DND-41 (cell line): ENCODE data around the gene SETDB1.
"Not testable (repeated sequence)": the region's sequence is repeated elsewhere in the genome, so short reads cannot be mapped to it uniquely, and the experiment has no call there.

Experiments used
- ATAC-seq: fragments of 200-7000 bp; cut with Tn5 transposase; 3 replicates; pipeline ENCODE4 v1.9.1; 2021; ENCODE audit warnings: low read depth; ENCODE audit not compliant: insufficient read depth
- DNase-seq: peaks from one replicate; pipeline ENCODE4 v3.0.0-alpha.2; 2020
- H2AFZ ChIP-seq: 2 replicates; pipeline ENCODE4 v1.6.0; 2012; ENCODE audit warnings: low read depth, low read length
- H3K27ac ChIP-seq: 2 replicates; pipeline ENCODE4 v1.5.1; 2012; ENCODE audit warnings: low read length, inconsistent platforms
- H3K27me3 ChIP-seq: fragments of 200-600 bp; sonication (generic); 2 replicates; pipeline ENCODE4 v1.6.0; 2012; ENCODE audit warnings: low read length, mild to moderate bottlenecking, inconsistent platforms; ENCODE audit not compliant: insufficient read depth, poor library complexity
- H3K36me3 ChIP-seq: 2 replicates; pipeline ENCODE4 v1.5.1; 2012; ENCODE audit warnings: low read length, inconsistent platforms; ENCODE audit not compliant: insufficient read depth
- H3K4me1 ChIP-seq: 2 replicates; pipeline ENCODE4 v1.5.1; 2012; ENCODE audit warnings: mild to moderate bottlenecking, low read length; ENCODE audit not compliant: insufficient read depth
- H3K4me2 ChIP-seq: 2 replicates; pipeline ENCODE4 v1.6.0; 2012; ENCODE audit warnings: mild to moderate bottlenecking, moderate library complexity, low read length, inconsistent platforms; ENCODE audit not compliant: insufficient read depth
- H3K4me3 ChIP-seq, 2 experiments: fragments of 200-600 bp in 1 of 2; shearing (Covaris generic) in 1 of 2; 2 replicates each; pipeline ENCODE4 v1.5.1; 2012 to 2016; ENCODE audit warnings: inconsistent platforms in 2 of 2, low read length in 2 of 2, mild to moderate bottlenecking in 2 of 2, low read depth in 1 of 2, moderate library complexity in 1 of 2
- H3K79me2 ChIP-seq: 2 replicates; pipeline ENCODE4 v1.6.0; 2012; ENCODE audit warnings: low read length, inconsistent platforms; ENCODE audit not compliant: insufficient read depth
- H3K9ac ChIP-seq: 2 replicates; pipeline ENCODE4 v1.6.0; 2012; ENCODE audit warnings: low read depth, mild to moderate bottlenecking, inconsistent platforms, low read length, moderate library complexity
- H3K9me3 ChIP-seq: 2 replicates; pipeline ENCODE4 v1.5.1; 2012; ENCODE audit warnings: low read length, moderate library complexity, mild to moderate bottlenecking, inconsistent platforms; ENCODE audit not compliant: insufficient read depth, severe bottlenecking
- H4K20me1 ChIP-seq: 2 replicates; pipeline ENCODE4 v1.6.0; 2012; ENCODE audit warnings: low read length; ENCODE audit not compliant: insufficient read depth
- EZH2 ChIP-seq: IDR thresholded peaks from 3 replicates; pipeline ENCODE4 v1.6.1; 2012; ENCODE audit warnings: borderline replicate concordance, low read depth, mild to moderate bottlenecking, moderate library complexity, low read length, inconsistent platforms; ENCODE audit not compliant: severe bottlenecking
- TF ChIP-seq, protein P1 (sequence below): IDR thresholded peaks from 2 replicates; pipeline ENCODE4 v1.5.1; 2012; ENCODE audit warnings: borderline replicate concordance, low read length, moderate library complexity, mild to moderate bottlenecking; ENCODE audit not compliant: poor library complexity, severe bottlenecking; ENCODE audit errors: extremely low read depth

SETDB1 gene

DNA sequence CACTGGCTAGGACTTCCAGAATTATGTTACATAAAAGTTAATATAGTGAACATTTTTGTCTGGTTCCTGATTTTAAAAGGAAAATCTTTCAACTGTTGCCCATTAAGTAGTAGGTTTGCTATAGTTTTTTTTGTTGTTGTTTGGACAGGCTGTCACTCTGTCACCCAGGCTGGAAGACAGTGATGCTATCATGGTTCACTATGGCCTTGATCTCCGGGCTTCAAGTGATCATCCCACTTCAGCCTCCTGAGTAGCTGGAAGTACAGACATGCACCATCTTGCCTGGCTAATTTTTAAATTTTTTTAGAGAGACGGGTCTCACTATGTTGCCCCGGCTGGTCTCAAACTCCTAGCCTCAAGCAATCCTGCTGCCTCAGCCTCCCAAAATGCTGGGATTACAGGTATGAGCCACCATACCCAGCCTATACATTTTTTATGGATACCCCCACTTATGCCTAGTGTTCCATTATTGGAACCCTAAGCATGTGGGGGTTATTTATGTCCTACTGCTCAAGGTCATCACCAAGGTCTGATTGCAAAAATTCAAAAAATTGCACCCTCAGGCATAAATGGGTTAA is 32.7 kb upstream of the SETDB1 start:
- Histone ChIP-seq H3K27me3 (peaks cover 4% of the 10 kb centered on the region), H3K9me3 (no peaks in the 10 kb centered on the region), H3K4me3 (no peak overlapping the region), H2AFZ (no peak overlapping the region), H3K9ac (no peak overlapping the region), H3K79me2 (no peaks in the 10 kb centered on the region), H3K4me2 (no peak overlapping the region), H3K27ac (no peak overlapping the region), H3K4me1 (peaks cover 6% of the 10 kb centered on the region), H3K36me3 (no peaks in the 10 kb centered on the region), H4K20me1 (no peaks in the 10 kb centered on the region)
- TF ChIP-seq, protein P1, sequence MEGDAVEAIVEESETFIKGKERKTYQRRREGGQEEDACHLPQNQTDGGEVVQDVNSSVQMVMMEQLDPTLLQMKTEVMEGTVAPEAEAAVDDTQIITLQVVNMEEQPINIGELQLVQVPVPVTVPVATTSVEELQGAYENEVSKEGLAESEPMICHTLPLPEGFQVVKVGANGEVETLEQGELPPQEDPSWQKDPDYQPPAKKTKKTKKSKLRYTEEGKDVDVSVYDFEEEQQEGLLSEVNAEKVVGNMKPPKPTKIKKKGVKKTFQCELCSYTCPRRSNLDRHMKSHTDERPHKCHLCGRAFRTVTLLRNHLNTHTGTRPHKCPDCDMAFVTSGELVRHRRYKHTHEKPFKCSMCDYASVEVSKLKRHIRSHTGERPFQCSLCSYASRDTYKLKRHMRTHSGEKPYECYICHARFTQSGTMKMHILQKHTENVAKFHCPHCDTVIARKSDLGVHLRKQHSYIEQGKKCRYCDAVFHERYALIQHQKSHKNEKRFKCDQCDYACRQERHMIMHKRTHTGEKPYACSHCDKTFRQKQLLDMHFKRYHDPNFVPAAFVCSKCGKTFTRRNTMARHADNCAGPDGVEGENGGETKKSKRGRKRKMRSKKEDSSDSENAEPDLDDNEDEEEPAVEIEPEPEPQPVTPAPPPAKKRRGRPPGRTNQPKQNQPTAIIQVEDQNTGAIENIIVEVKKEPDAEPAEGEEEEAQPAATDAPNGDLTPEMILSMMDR, result no peak
- no peak for TF ChIP-seq EZH2
- ATAC-seq (no peak), DNase-seq (no peak)

DNA sequence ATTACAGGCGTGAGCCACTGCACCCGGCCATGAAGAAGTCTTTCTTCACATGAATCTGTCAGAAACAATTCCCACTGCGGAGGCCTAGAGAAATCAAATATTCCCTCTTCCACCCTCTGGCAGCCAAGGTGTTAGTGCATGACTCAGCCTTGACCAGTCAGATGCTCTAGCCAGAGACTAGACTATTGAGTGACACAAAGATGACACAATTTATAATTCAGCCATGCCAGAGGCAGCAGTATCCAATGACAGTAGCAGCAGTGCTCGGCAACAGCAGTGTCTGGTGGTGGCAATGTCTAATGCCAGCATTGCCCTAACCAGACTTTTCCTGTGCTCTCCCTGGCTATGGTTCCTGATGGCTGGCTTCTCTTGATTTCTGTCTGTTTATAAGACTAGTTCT is 30.5 kb upstream of the SETDB1 start:
- H3K9me3 ChIP-seq, result no peaks in the 10 kb centered on the region
- H3K27ac ChIP-seq, result no peak overlapping the region
- H3K9ac ChIP-seq, result no peak overlapping the region
- no peaks in the 10 kb centered on the region for H3K79me2 ChIP-seq
- no peak for DNase-seq
- peaks cover 4% of the 10 kb centered on the region for H3K27me3 ChIP-seq
- H3K4me3 ChIP-seq, result no peak overlapping the region
- no peak overlapping the region for H3K4me2 ChIP-seq
- no peak for TF ChIP-seq EZH2
- TF ChIP-seq, protein P1, result no peak
- H2AFZ ChIP-seq, result no peak overlapping the region
- H3K4me1 ChIP-seq, result no peaks in the 10 kb centered on the region
- H3K36me3 ChIP-seq, result no peaks in the 10 kb centered on the region
- H4K20me1 ChIP-seq, result no peaks in the 10 kb centered on the region
- no peak for ATAC-seq

DNA sequence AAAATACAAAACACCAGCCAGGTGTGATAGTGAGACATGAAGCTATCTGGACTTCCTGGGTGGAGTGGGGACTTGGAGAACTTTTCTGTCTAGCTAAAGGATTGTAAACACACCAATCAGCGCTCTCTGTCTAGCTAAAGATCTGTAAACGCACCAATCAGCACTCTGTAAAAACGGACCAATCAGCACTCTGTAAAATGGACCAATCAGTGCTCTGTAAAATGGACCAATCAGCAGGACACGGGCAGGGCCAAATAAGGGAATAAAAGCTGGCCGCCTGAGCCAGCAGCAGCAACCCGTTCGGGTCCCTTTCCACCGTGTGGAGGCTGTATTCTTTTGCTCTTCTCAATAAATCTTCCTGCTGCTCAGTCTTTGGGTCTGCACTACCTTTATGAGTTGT is 26.4 kb upstream of the SETDB1 start:
- not testable (repeated sequence) for H3K36me3 ChIP-seq, ATAC-seq, H3K4me2 ChIP-seq, H2AFZ ChIP-seq, DNase-seq, H3K4me1 ChIP-seq, H4K20me1 ChIP-seq, H3K9me3 ChIP-seq, H3K79me2 ChIP-seq, H3K4me3 ChIP-seq, H3K9ac ChIP-seq, H3K27ac ChIP-seq, H3K27me3 ChIP-seq

DNA sequence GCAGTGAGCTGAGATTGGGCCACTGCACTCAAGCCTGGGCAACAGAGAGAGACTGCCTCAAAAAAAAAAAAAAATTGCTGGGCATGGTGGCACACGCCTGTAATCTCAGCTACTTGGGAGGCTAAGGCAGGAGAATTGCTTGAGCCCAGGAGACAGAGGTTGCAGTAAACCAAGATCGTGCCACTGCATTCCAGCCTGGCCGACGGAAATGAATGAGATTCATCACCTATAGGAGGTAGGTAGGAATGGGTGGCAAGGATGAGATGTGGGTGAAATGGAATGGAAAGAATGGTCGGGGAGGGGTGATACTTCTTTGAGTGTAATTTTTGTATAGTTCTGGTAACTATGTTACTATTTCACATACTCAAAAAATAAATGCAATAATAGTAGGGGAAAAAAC is 23.8 kb upstream of the SETDB1 start:
- no peaks in the 10 kb centered on the region for H3K9me3 ChIP-seq
- no peak overlapping the region for H3K4me3 ChIP-seq
- no peaks in the 10 kb centered on the region for H3K4me1 ChIP-seq
- H4K20me1 ChIP-seq, result no peaks in the 10 kb centered on the region
- H2AFZ ChIP-seq, result no peak overlapping the region
- H3K36me3 ChIP-seq, result no peaks in the 10 kb centered on the region
- no peak overlapping the region for H3K27ac ChIP-seq
- DNase-seq (no peak), ATAC-seq (no peak)
- H3K9ac ChIP-seq, result no peak overlapping the region
- TF ChIP-seq EZH2, result no peak
- TF ChIP-seq, protein P1, result no peak
- H3K4me2 ChIP-seq, result no peak overlapping the region
- H3K79me2 ChIP-seq, result no peaks in the 10 kb centered on the region
- no peaks in the 10 kb centered on the region for H3K27me3 ChIP-seq
